Measurements from ENCODE around the gene PLEK.
"Not testable (repeated sequence)": the region's sequence is repeated elsewhere in the genome, so short reads cannot be mapped to it uniquely, and the experiment has no call there.

The PLEK gene, protein sequence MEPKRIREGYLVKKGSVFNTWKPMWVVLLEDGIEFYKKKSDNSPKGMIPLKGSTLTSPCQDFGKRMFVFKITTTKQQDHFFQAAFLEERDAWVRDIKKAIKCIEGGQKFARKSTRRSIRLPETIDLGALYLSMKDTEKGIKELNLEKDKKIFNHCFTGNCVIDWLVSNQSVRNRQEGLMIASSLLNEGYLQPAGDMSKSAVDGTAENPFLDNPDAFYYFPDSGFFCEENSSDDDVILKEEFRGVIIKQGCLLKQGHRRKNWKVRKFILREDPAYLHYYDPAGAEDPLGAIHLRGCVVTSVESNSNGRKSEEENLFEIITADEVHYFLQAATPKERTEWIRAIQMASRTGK

GRCh38 chr2:68365087-68365486 is at the start of gene PLEK:
Gene PLEK, plus strand, starts transcription at chr2:68365282. Its CDS starts 70 bp downstream, at chr2:68365352.
- DNase-seq (ENCODE audit: low read depth) = no peak

- DNase-seq (ENCODE audit: low read depth) = no peak
Measured at GRCh38 chr2:68316111-68316510, 49.0 kb upstream of the PLEK start.

GRCh38 chr2:68317971-68318913 is 46.8 kb upstream of the PLEK start:
- no peak for DNase-seq (ENCODE audit: low read depth)

- no peak for DNase-seq (ENCODE audit: low read depth)
Measured at GRCh38 chr2:68318914-68319397, 46.1 kb upstream of the PLEK start.

GRCh38 chr2:68319398-68320117 is 45.5 kb upstream of the PLEK start, which contains the start of gene CNRIP1:
Gene CNRIP1, minus strand, starts transcription at chr2:68319949. Its CDS starts 549 bp downstream, at chr2:68319400.
- DNase-seq (ENCODE audit: low read depth) = peak; percentile 18

DNA sequence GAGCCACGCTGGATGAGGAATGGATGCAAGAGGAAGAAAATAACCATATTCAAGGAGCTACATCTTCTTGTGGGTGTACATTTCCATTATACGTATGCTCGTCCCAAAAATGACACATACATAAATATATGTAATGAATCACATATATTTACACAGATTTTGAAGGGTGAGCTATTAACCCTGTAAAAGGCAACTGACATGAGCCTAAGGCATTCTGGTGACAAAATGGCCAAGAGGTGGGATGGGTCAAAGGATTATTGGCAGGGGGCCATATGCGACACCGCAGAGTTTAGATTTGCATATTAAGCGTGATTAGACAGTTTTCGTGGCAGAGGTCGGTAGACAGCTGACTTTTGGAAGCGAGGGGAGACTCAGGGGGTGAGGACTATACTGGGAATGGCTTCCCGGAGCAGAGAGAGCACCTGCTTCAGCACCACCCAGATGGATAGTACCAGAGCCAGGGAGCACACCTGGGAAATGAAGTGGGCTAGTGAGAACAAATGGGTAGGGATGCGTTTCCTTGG is 44.9 kb upstream of the PLEK start:
- no peak for DNase-seq (ENCODE audit: low read depth)

GRCh38 chr2:68325056-68325455 is 40.0 kb upstream of the PLEK start:
- no peak for DNase-seq (ENCODE audit: low read depth)

GRCh38 chr2:68328901-68329300 is 36.2 kb upstream of the PLEK start:
- DNase-seq (ENCODE audit: low read depth) = no peak

GRCh38 chr2:68330691-68331090 is 34.4 kb upstream of the PLEK start:
- DNase-seq (ENCODE audit: low read depth) = no peak

DNA sequence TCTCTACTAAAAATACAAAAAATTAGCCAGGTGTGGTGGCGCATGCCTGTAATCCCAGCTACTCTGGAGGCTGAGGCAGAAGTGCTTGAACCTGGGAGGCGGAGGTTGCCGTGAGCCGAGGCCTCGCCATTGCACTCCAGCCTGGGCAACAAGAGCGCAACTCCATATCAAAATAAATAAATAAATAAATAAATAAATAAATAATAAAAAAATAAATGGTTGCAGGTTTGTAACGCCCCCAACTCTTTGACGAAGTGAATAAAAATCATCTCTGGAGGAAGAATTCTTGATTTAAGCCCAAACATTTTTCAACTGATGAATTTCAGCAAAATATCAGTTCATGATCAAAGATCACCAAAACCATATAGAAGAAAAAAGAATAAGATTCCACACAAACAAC is 32.1 kb upstream of the PLEK start:
- DNase-seq (ENCODE audit: low read depth) = no peak

DNA sequence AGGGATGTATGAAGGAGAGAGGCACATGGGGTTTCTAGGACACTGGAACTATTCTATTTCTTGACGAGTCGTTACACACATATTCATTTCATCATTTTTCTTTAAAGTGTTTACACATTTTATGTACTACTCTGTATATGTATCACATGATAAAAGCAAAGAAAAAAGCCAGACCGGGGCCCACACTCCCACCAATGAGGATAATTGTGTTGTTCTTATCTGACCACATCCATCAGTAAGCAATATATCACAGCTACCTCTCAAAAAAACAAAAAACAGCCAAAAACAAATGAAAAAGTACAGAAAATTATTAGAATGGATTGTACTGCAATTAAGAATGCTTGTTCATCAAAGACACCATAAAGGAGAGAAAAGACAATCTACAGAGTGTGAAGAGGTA is 31.2 kb upstream of the PLEK start:
- DNase-seq (ENCODE audit: low read depth) = no peak

- DNase-seq (ENCODE audit: low read depth) = peak; percentile 52
Measured at GRCh38 chr2:68336192-68336591, 28.9 kb upstream of the PLEK start.

GRCh38 chr2:68340226-68341061 is 24.6 kb upstream of the PLEK start:
- no peak for DNase-seq (ENCODE audit: low read depth)

- no peak for DNase-seq (ENCODE audit: low read depth)
Measured at GRCh38 chr2:68341062-68341329, 24.1 kb upstream of the PLEK start.

- DNase-seq (ENCODE audit: low read depth) = no peak
Measured at GRCh38 chr2:68341583-68341982, 23.5 kb upstream of the PLEK start.

GRCh38 chr2:68342470-68342869 is 22.6 kb upstream of the PLEK start:
- DNase-seq (ENCODE audit: low read depth) = no peak

DNA sequence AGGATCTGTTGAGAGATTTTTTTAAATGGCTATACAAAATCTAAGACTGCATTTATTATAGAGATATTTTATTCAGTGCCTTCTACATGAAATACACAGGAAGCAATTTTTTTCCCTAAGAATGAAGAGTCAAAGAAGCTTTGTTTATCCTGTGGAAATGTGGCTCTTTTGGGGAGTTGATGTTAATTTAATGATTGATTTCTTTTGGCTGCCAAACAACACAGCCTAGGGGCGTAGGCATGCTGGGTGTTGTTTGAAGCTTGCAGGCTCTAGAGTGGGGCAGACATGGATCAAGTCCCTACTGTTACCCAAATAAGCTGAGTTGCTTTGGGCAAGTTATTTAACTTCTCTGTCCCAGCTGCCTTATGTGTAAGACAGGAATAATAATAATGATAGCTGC is 21.1 kb upstream of the PLEK start:
- DNase-seq (ENCODE audit: low read depth) = no peak

GRCh38 chr2:68345129-68345875 is 19.8 kb upstream of the PLEK start:
- no peak for DNase-seq (ENCODE audit: low read depth)

- DNase-seq (ENCODE audit: low read depth) = not testable (repeated sequence)
Measured at GRCh38 chr2:68349091-68349490, 16.0 kb upstream of the PLEK start.

GRCh38 chr2:68351997-68352396 is 13.1 kb upstream of the PLEK start:
- no peak for DNase-seq (ENCODE audit: low read depth)

Measured in non-pigmented ciliary epithelial cell (primary cell).